ENCODE data around the gene LRP1B. TPM values are rescaled to one million over a fixed set of nuclear protein-coding genes. Genes with fewer than 3 reads are reported as not detected.

The LRP1B gene
- total RNA-seq, 1 donor from 2014 or later: not detected

- Mint-ChIP-seq H3K36me3 (ENCODE audit: low read depth) (no peaks in the 10 kb centered on the region), H3K9me3 (no peaks in the 10 kb centered on the region), H3K27ac (no peak overlapping the region), H3K4me1 (no peaks in the 10 kb centered on the region), H3K27me3 (no peaks in the 10 kb centered on the region), H3K4me3 (no peak overlapping the region)
- CTCF ChIA-PET: no interaction called here
- POLR2A ChIA-PET: no interaction called here
- DNase-seq: no peak
- intact Hi-C loops (cut with micrococcal nuclease): no loop called here
- no peak for TF ChIP-seq CTCF (IDR thresholded peaks at IDR 0.05)
- no peak for ATAC-seq (ENCODE audit: low read depth)
These were observed 888.8 kb downstream of the LRP1B start for GRCh38 chr2:141242008-141242407.

- TF ChIP-seq CTCF (IDR thresholded peaks at IDR 0.05): no peak
- H3K36me3 Mint-ChIP-seq (ENCODE audit: low read depth): no peaks in the 10 kb centered on the region
- POLR2A ChIA-PET: no interaction called here
- no peak overlapping the region for H3K27ac Mint-ChIP-seq
- CTCF ChIA-PET: no interaction called here
- peaks cover 8% of the 10 kb centered on the region for H3K9me3 Mint-ChIP-seq
- ATAC-seq (ENCODE audit: low read depth) (no peak), DNase-seq (no peak)
- no peaks in the 10 kb centered on the region for H3K27me3 Mint-ChIP-seq
- no peaks in the 10 kb centered on the region for H3K4me1 Mint-ChIP-seq
- intact Hi-C loops (cut with micrococcal nuclease): no loop called here
- no peak overlapping the region for H3K4me3 Mint-ChIP-seq
These were observed 904.3 kb downstream of the LRP1B start for GRCh38 chr2:141226560-141226959.

- CTCF ChIA-PET: no interaction called here
- ATAC-seq (ENCODE audit: low read depth): no peak
These were observed 923.8 kb downstream of the LRP1B start for GRCh38 chr2:141207036-141207385.

GRCh38 chr2:141201016-141201565, 929.7 kb downstream of the LRP1B start:
- no peak for TF ChIP-seq CTCF (IDR thresholded peaks at IDR 0.05)
- Mint-ChIP-seq H3K4me1 (peaks cover 3% of the 10 kb centered on the region), H3K4me3 (no peak overlapping the region), H3K9me3 (peaks cover 2% of the 10 kb centered on the region), H3K27ac (no peak overlapping the region), H3K27me3 (no peaks in the 10 kb centered on the region), H3K36me3 (ENCODE audit: low read depth) (no peaks in the 10 kb centered on the region)
- DNase-seq: no peak
- intact Hi-C loops (cut with micrococcal nuclease): no loop called here
- no peak for ATAC-seq (ENCODE audit: low read depth)
- ChIA-PET POLR2A (no interaction called here), CTCF (no interaction called here)

More at GRCh38 chr2:141207036-141207385, 923.8 kb downstream of the LRP1B start:
- Mint-ChIP-seq H3K4me3 (peak overlapping the region; percentile 17), H3K9me3 (peaks cover 4% of the 10 kb centered on the region), H3K27me3 (no peaks in the 10 kb centered on the region), H3K36me3 (ENCODE audit: low read depth) (no peaks in the 10 kb centered on the region), H3K4me1 (peaks cover 16% of the 10 kb centered on the region), H3K27ac (no peak overlapping the region)
- no peak for DNase-seq
- no peak for TF ChIP-seq CTCF (IDR thresholded peaks at IDR 0.05)
- POLR2A ChIA-PET: no interaction called here
- intact Hi-C loops (cut with micrococcal nuclease): no loop called here

- H3K27me3 Mint-ChIP-seq: no peaks in the 10 kb centered on the region
- H3K27ac Mint-ChIP-seq: no peak overlapping the region
- CTCF ChIA-PET: no interaction called here
- no peaks in the 10 kb centered on the region for H3K4me1 Mint-ChIP-seq
- POLR2A ChIA-PET: no interaction called here
- DNase-seq: no peak
- intact Hi-C loops (cut with micrococcal nuclease): no loop called here
- TF ChIP-seq CTCF (IDR thresholded peaks at IDR 0.05): no peak
- no peak overlapping the region for H3K4me3 Mint-ChIP-seq
- no peak for ATAC-seq (ENCODE audit: low read depth)
- H3K36me3 Mint-ChIP-seq (ENCODE audit: low read depth): no peaks in the 10 kb centered on the region
- peaks cover 2% of the 10 kb centered on the region for H3K9me3 Mint-ChIP-seq
These were observed 930.6 kb downstream of the LRP1B start for GRCh38 chr2:141200191-141200590.

Measured in activated B cell treated with CpG ODN at 0.5 μM for 24 hours (primary cell).